Measurements from ENCODE around the gene EPB41L3.

Gene EPB41L3

GRCh38 chr18:5481621-5482020, 62.2 kb downstream of the EPB41L3 start:
- H3K9me2 ChIP-seq (ENCODE audit: low read depth, low read length): no peaks in the 10 kb centered on the region
- H2AFZ ChIP-seq (ENCODE audit: low read length): no peak overlapping the region
- no peaks in the 10 kb centered on the region for H3K9me3 ChIP-seq (ENCODE audit: low read length)
- H3K79me2 ChIP-seq (ENCODE audit: insufficient read depth, low read length): no peaks in the 10 kb centered on the region
- no peak overlapping the region for H3K27ac ChIP-seq (ENCODE audit: low read depth, low read length, poor library complexity, severe bottlenecking)
- H3K4me2 ChIP-seq (ENCODE audit: low read length): no peak overlapping the region
- H3K4me1 ChIP-seq (ENCODE audit: insufficient read depth, low read length, severe bottlenecking): no peaks in the 10 kb centered on the region
- H3K9ac ChIP-seq (ENCODE audit: low read length): no peak overlapping the region
- H3F3A ChIP-seq (ENCODE audit: insufficient read depth, low read length): no peaks in the 10 kb centered on the region
- H4K20me1 ChIP-seq (ENCODE audit: insufficient read depth, low read length): no peaks in the 10 kb centered on the region
- no peak overlapping the region for H3K4me3 ChIP-seq (ENCODE audit: low read depth, low read length, poor library complexity, severe bottlenecking)
- H3K36me3 ChIP-seq (ENCODE audit: insufficient read depth, low read length): no peaks in the 10 kb centered on the region
- TF ChIP-seq EZH2 (IDR thresholded peaks at IDR 0.05; ENCODE audit: borderline replicate concordance, low read length) (no peak), CTCF (IDR thresholded peaks at IDR 0.05; ENCODE audit: low read length) (no peak)
- no peaks in the 10 kb centered on the region for H3K27me3 ChIP-seq (ENCODE audit: insufficient read depth, low read length)

GRCh38 chr18:5478261-5478660, 65.5 kb downstream of the EPB41L3 start:
- Histone ChIP-seq H3K9me3 (ENCODE audit: low read length) (no peaks in the 10 kb centered on the region), H3K27me3 (ENCODE audit: insufficient read depth, low read length) (no peaks in the 10 kb centered on the region), H3K9me2 (ENCODE audit: low read depth, low read length) (no peaks in the 10 kb centered on the region), H3K79me2 (ENCODE audit: insufficient read depth, low read length) (no peaks in the 10 kb centered on the region), H3K4me1 (ENCODE audit: insufficient read depth, low read length, severe bottlenecking) (no peaks in the 10 kb centered on the region), H2AFZ (ENCODE audit: low read length) (no peak overlapping the region), H3K4me3 (ENCODE audit: low read depth, low read length, poor library complexity, severe bottlenecking) (no peak overlapping the region), H3K4me2 (ENCODE audit: low read length) (no peak overlapping the region), H3K9ac (ENCODE audit: low read length) (no peak overlapping the region), H3K36me3 (ENCODE audit: insufficient read depth, low read length) (no peaks in the 10 kb centered on the region), H3K27ac (ENCODE audit: low read depth, low read length, poor library complexity, severe bottlenecking) (no peak overlapping the region), H3F3A (ENCODE audit: insufficient read depth, low read length) (no peaks in the 10 kb centered on the region), H4K20me1 (ENCODE audit: insufficient read depth, low read length) (no peaks in the 10 kb centered on the region)
- no peak for TF ChIP-seq EZH2 (IDR thresholded peaks at IDR 0.05; ENCODE audit: borderline replicate concordance, low read length)
- TF ChIP-seq CTCF (IDR thresholded peaks at IDR 0.05; ENCODE audit: low read length): no peak

GRCh38 chr18:5476961-5477800, 66.6 kb downstream of the EPB41L3 start:
- TF ChIP-seq CTCF (IDR thresholded peaks at IDR 0.05; ENCODE audit: low read length) (no peak), EZH2 (IDR thresholded peaks at IDR 0.05; ENCODE audit: borderline replicate concordance, low read length) (no peak)

More at GRCh38 chr18:5476961-5477800, 66.6 kb downstream of the EPB41L3 start:
- Histone ChIP-seq H3K9me2 (ENCODE audit: low read depth, low read length) (no peaks in the 10 kb centered on the region), H3K4me3 (ENCODE audit: low read depth, low read length, poor library complexity, severe bottlenecking) (no peak overlapping the region), H3K27ac (ENCODE audit: low read depth, low read length, poor library complexity, severe bottlenecking) (no peak overlapping the region), H3F3A (ENCODE audit: insufficient read depth, low read length) (no peaks in the 10 kb centered on the region), H3K4me1 (ENCODE audit: insufficient read depth, low read length, severe bottlenecking) (no peaks in the 10 kb centered on the region), H3K79me2 (ENCODE audit: insufficient read depth, low read length) (no peaks in the 10 kb centered on the region), H3K27me3 (ENCODE audit: insufficient read depth, low read length) (no peaks in the 10 kb centered on the region), H3K9me3 (ENCODE audit: low read length) (no peaks in the 10 kb centered on the region), H3K9ac (ENCODE audit: low read length) (no peak overlapping the region), H3K4me2 (ENCODE audit: low read length) (no peak overlapping the region), H3K36me3 (ENCODE audit: insufficient read depth, low read length) (no peaks in the 10 kb centered on the region), H2AFZ (ENCODE audit: low read length) (no peak overlapping the region), H4K20me1 (ENCODE audit: insufficient read depth, low read length) (no peaks in the 10 kb centered on the region)

Measured in OCI-LY1 (cell line).